Lower leg skin (tissue), 3 donors: Measurements from ENCODE around the gene NUP155.
"Not testable (repeated sequence)": the region's sequence is repeated elsewhere in the genome, so short reads cannot be mapped to it uniquely, and the experiment has no call there.

Experiments
- CTCF ChIP-seq, 3 donors: fragments of 450-650 bp; IDR thresholded peaks; one replicate each; pipeline ENCODE4 v1.5.1; 2016; ENCODE audit warnings: antibody characterized with exemption in 3 of 3, mild to moderate bottlenecking in 3 of 3, moderate library complexity in 2 of 3
- POLR2A ChIP-seq, 2 donors: fragments of 450-650 bp; IDR thresholded peaks; one replicate each; pipeline ENCODE4 v1.6.1; 2016 to 2017; ENCODE audit warnings: antibody characterized with exemption in 2 of 2, mild to moderate bottlenecking in 1 of 2, moderate library complexity in 1 of 2

- not testable (repeated sequence) for TF ChIP-seq POLR2A, CTCF (IDR thresholded peaks at IDR 0.05)
These were observed 7.2 kb upstream of the NUP155 start for GRCh38 chr5:37378066-37378465.
